ENCODE results near the gene RACK1.
A peak's percentile ranks its signal among the peaks of the same experiment; 100 is the strongest.
"Not testable (repeated sequence)": the region's sequence is repeated elsewhere in the genome, so short reads cannot be mapped to it uniquely, and the experiment has no call there.

Gene RACK1

GRCh38 chr5:181214249-181214648 is 29.5 kb downstream of the RACK1 start:
- not testable (repeated sequence) for DNase-seq (ENCODE audit: low spot score)

DNA sequence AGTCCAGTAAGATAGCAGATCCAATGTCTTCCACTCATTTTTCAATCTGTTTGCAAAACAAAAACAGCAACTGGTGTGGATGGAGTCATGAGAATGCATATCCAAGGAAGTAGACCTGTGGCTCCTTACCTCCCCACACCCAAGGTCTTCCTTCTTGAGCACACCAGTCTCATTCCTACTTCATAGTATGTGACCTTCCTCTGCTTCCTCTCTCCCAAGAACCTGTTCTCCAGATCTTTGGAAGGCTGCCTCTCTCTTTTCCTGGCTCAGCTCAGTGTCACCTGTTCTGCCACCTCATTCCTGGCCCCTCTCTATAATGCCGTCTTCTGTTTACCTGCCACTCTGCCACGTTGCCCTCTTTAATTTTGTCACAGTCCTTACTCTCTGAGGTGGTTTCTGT is 30.8 kb downstream of the RACK1 start:
- no peak for DNase-seq (ENCODE audit: low spot score)

- no peak for DNase-seq (ENCODE audit: low spot score)
Observed at GRCh38 chr5:181212080-181212479, 31.6 kb downstream of the RACK1 start.

GRCh38 chr5:181211208-181211607 is 32.5 kb downstream of the RACK1 start:
- peak; percentile 43 for DNase-seq (ENCODE audit: low spot score)

GRCh38 chr5:181210698-181211097 is 33.0 kb downstream of the RACK1 start:
- DNase-seq (ENCODE audit: low spot score): not testable (repeated sequence)

DNA sequence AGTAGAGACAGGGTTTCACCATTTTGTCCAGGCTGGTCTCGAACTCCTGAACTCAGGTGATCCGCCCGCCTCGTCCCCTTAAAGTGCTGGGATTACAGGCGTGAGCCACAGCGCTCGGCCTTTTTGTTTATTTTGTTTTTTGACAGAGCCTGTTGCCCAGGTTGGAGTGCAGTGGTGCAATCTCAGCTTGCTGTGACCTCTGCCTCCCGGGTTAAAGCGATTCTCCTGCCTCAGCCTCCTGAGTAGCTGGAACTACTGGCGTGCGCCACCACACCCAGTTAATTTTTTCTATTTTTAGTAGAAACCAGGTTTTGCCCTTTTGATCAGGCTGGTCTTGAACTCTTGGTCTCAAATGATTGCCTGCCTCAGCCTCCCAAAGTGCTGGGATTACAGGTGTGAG is 33.6 kb downstream of the RACK1 start:
- not testable (repeated sequence) for DNase-seq (ENCODE audit: low spot score)

- not testable (repeated sequence) for DNase-seq (ENCODE audit: low spot score)
Observed at GRCh38 chr5:181209006-181209405, 34.7 kb downstream of the RACK1 start.

- DNase-seq (ENCODE audit: low spot score): no peak
Observed at GRCh38 chr5:181207960-181208253, 35.8 kb downstream of the RACK1 start.

- peak; percentile 93 for DNase-seq (ENCODE audit: low spot score)
Observed at GRCh38 chr5:181207214-181207959, 36.3 kb downstream of the RACK1 start.

DNA sequence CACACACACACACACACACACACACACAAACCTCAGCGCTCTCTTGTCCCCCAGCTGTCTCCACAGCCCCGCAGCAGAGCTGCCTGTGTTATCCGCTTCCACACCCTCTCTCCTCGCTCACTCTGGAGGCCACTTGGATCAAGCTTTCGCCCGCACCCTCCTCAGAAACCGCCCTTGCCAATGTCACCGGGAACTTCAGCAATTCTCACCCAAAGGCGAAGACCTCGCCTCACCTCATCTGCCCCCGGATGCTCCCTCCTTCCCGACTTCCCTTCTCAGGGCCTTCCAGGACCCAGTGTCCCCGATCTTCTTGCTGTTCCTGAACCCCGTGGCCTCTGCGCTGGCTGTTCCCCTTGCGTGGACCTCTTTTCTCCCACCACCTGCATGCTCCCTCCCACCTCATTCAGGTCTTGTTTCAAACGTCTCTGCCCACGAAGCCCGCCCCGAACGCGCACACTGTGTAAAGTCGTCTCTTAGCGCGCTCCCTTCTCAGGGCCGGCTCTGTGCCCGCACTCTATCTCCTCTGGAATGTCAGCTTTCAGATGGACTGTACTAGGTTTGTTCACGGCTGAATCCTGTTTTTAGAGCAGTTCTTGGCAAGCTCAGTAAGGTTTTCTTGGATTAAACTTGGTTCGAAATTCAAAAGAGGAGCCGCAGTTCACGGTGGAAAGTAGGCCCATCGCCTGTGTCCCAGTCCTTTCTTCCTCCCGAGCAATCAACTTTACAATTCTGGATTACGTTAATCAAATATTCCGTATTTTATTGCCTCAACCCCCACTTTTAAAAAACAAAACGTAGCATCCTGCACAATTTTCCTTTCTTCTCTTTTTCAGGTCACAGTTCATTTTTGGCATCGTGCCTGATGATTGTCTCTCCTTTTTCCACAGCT is 37.7 kb downstream of the RACK1 start:
- no peak for DNase-seq (ENCODE audit: low spot score)

GRCh38 chr5:181204826-181205760 is 38.6 kb downstream of the RACK1 start, which contains the start of gene TRIM7:
Gene TRIM7 (minus strand): TSS chr5:181205196. CDS start chr5:181205110, 86 bp downstream.
- DNase-seq (ENCODE audit: low spot score): no peak

GRCh38 chr5:181204113-181204825 is 39.4 kb downstream of the RACK1 start:
- DNase-seq (ENCODE audit: low spot score): no peak

DNA sequence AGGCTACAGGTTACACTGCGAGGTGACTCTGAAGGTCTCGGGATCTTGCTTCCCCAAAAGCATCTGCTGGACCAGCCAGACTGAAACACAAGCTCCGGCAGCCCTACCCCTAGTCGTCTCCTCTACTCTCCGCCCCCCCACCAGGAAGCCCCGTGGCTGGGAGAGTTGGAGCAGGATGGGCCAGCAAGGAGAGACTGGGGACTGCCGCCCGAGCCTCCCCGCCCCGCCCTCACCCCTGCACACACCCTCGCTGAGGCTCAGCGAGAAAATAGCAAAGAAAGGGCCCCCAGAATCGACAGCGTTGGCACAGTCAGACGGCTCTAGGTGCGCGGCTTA is 40.0 kb downstream of the RACK1 start:
- no peak for DNase-seq (ENCODE audit: low spot score)

DNA sequence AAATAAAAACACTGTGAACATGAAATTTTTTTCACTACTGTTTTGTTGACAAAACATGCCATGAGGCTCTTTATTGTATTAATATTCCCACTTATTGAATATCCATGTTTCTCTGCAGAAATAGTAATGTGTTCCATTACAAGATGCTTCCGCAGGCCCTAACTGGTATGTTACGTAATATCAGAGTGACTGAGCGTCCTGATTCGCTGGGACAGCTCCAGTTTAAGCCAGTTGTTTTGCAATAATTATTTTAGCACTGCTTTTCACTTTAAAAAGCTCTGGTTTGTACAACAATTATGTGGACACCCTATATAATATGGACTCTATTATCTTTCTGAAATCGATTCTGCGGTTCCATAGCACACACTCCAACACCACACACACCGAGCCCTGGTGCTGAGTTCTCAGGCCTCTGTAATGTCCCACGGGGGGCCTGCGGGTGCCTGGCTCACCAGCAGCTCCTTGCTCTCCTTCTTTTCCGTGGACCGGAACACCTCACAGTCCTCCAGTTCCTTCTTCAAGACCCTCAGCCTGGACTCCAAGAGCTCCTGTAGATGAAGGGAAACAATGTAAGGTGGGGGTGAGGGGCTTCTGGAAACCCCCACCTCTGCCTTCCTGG is 40.5 kb downstream of the RACK1 start:
- DNase-seq (ENCODE audit: low spot score): no peak

DNA sequence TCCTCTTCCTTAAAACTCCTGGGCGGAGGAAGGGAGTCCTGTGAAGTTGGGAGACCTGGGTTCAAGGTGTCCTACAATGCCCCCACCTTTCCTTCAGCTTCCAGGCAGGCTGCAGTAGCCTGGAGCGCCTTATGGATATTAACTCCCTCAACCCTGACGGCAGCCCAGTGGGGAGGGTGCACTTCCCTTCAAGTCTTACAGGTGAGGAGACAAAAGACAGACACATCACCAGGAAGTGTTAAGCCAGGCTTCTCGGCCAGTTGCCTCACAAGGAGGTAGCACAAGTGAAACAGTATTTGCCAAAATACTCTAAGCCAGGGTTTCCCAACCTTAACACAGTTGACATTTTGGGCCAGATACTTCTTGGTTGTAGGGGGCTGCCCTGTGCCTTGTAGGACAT is 42.9 kb downstream of the RACK1 start:
- DNase-seq (ENCODE audit: low spot score): no peak

DNA sequence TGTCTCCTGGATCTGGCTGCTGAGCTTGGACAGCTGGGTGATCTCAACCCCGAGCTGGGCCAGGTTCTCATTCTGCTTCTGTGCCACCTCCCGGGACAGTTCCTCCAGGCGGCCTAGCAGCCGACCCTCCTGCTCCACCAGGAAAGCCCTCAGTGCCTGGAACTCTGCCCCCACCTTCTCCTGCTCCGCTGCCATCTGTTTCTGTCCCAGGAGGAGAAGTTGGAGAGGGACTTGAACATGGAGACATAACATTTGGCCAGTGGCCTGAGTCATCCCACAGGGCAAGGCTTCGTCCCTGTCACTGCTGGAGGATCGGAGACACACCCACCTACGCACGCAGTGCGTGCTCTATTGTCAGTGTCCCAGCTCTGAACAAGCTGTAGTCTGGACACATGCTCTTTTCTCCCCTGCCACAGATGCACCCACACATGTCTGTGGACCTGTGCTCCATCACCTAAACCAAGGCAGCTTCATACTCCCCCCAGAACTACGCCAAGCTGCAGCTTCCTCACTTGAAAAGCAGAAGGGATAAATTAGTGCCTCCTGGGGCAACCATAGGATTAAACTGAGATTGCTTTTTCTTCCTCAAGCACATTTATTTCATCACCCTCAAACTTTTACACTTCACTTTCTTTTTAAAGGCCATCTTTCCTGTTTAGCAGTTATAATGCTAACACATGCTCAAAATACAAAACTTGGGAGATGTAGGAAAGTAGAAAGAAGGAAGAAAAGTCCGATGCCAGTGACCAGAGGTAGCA is 43.6 kb downstream of the RACK1 start:
- DNase-seq (ENCODE audit: low spot score): no peak

GRCh38 chr5:181198905-181199519 is 44.7 kb downstream of the RACK1 start:
- peak; percentile 39 for DNase-seq (ENCODE audit: low spot score)

- DNase-seq (ENCODE audit: low spot score): no peak
Observed at GRCh38 chr5:181198106-181198685, 45.5 kb downstream of the RACK1 start.

GRCh38 chr5:181197326-181197951 is 46.3 kb downstream of the RACK1 start:
- DNase-seq (ENCODE audit: low spot score): no peak
